ENCODE measurements around the gene ELFN1.

ELFN1 gene

DNA sequence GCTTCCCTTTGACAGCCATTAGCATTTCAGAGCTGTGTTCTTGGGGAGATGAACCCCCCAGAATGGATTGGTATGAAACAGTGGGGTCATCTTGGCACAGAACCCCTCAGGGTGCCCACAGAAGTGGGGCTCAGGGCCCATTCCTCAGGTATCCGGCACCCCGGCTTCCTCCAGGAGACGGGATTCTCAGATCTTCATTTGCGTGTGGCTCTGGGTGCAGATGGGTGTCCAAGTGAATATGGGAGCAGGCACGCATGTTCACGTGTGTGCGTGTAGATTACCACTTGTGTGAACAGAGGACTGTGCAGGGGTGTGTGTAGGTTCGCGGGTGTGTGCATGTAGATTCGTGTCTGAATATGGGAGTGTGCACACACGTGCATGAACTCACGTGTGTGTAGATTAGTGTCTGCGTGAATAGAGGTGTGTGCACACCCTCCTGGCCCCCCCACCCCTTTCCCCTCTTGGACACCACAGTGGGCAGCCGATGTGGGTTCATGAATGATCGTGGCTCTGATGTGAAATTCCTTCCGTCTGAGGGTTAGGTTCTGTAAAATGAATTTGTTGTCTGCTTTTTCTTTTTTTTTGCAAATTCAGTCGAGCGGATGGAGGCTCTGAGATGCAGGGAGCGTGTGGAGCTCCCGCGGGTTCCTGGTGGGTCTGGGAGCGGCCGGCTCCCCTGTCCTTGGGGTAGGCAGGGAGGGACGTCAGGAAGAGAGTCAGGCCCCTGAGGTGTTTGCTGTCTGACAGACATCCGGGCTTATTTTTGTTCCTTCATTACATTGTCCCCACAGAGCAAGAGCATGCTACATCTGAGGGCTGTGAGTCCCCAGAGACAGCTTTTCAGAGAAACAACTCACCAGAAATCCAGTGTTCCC lies 7.4 kb downstream of the ELFN1 start:
- DNase-seq: no peak

DNA sequence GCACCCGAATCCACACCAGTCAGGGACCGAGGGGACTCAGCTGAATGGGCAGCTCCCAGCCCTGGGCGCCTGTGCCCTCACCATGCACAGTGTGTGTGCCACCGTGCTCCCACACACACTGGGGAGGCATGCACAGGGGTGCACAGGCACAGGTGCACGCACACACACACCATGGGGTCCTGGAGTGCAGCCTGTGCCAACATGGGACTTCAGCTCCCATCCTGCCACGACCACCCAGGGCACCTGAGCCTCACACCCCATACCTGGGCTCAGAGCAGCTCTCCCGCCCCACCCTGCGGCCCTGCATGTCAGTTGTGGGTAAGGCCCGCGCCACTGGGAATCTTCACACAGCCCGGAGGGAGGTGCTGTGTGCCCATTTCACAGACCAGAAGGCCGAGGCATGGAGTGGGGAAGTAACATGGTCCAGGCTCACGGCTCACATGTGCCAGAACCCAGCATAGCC lies 8.0 kb downstream of the ELFN1 start:
- DNase-seq: no peak

DNA sequence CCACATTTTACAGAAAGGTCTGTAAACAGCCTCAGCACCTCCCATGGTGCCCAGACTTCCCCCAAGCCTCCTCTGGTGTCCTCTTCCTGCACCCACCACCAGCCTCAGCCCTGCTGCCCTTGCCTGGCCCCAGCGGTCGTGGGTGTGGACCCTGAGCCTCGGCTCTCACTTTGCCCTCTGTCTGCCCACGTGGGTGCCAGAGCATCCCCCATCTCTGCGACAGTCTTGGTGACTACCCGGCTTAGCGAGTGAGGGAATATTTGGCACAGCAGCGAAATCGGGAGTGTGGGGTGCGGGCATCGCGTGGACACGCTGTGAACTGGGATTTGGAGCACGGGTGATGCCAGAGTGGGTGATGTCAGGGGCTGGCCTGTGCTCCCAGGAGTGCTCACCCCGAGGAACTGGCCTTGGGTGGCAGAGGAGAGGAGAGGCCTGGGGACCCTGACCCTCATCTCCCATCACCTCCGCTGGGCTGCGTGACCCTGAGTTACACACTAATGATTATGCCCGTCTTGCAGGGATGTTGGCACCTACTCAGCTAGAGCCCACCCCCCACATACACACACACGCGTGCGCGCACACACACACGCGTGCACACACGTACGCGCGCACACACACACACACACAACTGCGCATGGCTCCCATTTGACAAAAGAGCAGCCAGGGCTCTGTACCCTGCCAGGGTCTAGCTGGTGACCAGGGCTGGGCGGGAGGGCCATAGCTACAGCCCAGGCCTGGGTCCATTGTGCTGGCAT lies 8.7 kb downstream of the ELFN1 start:
- no peak for DNase-seq

DNA sequence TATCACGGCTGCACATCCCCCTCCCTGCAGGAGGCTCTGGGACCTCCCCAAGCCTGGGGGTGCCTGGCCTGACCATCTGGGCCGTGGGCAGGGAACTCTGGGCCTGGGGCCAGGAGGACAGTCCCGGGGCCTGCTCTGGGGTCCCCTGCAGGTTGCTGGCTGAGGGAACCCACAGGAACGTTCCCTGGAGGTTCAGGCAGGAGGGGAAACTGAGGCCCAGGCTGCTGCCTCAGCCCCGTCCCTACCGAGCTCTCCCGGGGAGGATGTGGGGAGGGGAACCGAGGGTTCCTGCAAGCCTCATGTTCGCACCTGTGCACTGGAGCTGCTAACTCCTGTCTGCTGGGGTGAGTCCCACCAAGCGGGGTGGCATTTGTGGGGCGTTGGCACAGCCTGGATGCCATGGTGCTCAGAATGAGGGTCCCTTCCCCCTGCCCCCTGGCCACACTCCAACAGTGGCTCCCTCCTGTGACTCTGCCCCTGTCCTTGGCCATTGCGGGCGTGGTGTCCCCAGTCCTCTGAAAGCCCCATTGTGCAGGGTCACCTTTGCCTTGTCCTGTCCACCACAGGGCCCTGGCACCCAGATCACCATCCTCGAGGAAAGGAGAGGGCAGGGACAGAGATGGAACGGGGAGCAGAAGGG lies 9.4 kb downstream of the ELFN1 start:
- DNase-seq: no peak

DNA sequence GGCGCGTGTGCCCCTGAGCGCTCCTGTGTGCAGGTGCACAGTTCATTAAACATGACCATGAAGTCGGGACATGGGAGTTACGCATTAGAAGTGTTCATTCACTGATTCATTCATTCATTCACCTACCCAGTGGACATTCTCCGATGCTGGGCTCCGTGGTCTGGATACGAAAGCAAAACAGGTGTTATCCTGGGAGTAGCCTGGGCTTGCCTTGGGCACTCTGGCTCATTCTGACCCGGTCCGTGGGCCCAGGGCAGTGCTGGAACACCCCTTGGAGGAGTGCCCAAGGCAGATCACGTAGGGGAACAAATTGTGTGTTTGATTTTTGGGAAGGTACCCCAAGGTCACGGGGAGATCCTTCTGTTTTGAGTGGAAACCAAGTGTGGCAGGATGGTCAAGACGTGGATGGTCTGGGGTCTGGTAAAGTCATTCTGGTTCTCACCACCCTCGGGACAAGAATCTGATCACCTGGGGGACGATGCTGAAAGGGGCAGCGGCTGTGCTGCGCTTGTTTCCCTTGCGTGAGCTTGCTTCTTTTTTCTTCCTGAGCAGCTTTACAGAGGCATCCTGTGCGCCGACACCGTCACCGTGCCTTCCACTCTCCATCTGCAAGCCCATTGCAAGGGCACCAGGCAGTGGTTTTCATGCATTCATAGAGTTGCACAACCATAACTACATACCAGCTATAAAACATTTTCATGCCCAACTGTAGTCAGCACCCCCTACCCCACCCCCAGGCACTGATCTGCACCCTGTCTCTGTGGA lies 10.1 kb downstream of the ELFN1 start:
- no peak for DNase-seq

DNA sequence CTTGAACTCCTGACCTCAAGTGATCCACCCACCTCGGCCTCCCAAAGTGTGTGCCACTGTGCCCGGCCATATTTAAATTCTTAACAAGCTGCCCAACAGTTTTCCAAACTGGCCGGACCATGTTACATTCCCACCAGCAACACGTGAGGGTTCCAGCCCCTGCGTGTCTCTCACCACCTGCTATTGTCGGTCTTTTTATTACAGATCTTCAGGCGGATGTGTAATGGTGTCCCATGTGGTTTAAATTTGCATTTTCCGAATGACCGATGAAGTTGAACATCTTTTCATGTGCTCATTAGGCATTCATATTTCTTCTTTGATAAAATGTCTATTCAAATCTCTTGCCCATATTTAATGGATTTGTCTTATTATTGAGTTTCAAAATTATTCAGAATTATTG lies 11.5 kb downstream of the ELFN1 start:
- DNase-seq: no peak

DNA sequence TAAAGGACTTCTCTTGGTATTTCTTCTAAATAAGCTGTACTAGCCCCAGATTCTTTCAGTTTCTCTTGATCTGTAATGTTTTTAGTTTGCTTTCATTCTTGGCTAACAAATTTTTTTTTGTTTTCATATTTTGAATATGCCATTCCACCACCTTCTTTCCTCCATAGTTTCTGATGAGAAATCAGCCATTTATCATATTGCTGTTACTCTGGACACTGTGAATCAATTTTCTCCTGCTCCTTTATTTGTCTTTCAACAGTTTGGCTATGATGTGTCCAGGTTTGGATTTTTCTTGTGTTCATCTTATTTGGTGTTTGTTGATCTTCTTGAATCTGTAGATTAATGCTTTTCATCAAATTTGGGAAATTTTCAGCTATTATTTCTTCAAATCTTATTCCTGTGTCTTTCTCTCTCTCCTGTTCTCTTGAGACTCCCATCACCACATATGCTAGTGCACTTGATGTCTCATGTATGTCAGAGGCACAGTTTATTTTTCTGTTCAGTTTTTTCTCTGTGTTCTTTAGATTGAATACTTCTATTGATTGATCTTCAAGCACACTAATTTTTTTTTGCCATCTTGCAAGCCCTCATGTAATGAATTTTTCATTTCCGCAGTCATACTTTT lies 15.0 kb downstream of the ELFN1 start:
- DNase-seq: no peak

DNA sequence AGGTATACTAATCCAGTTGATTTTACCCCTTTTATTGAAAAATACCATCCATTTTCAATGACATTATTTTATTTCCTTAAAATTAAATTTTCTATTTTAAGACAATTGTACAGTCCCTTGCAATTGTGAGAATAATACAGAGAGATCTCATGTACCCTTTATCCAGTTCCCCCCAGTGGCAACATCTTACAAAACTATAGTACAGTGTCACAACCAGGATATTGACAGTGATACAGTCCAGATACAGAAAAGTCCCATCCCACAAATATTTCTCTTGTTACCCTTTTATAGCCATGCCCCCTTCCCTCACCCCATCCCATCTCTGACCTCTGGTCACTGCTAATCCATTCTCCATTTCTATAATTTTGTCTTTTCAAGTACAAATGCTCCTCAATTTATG lies 18.5 kb downstream of the ELFN1 start:
- DNase-seq: no peak

DNA sequence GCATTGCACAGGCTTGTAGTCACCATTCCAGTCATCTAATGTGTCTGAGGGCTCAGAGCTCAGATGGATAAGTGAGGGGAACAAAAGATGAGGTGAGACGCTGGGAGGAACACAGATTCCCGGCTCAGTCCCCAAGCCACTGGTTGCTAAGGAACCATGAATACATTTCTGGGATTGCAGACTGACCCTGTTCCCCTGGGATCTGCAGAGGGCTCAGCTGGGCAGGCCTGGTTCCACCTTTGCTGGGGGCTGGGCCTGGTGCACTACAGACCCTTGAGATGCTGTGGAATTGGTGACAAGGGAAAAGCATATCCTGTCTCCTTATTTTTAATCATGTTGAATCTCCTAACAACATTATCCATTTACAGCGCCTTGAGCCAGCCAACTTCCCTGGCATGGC lies 19.2 kb downstream of the ELFN1 start:
- no peak for DNase-seq

DNA sequence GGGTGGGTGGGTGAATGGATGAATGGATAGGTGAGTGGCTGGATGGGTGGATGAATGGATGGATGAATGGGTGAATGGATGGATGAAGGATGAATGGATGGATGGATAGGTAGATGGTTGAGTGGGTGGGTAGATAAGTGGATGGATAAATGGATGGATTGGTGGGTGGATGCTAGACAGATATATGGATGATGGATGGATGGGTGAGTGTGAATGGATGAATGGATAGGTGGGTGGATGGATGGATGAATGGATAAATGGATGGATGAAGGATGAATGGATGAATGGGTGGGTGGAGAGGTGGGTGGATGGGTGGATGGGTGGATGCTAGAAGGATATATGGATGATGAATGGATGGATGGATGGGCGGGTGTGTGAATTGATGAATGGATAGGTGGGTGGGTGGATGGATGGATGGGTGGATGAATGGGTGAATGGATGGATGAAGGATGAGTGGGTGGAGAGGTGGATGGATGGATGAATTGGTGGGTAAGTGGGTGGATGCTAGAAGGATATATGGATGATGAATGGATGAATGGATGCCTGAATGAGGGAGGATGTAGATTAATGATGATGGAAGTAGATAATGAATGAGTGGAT lies 20.4 kb downstream of the ELFN1 start:
- DNase-seq: no peak

DNA sequence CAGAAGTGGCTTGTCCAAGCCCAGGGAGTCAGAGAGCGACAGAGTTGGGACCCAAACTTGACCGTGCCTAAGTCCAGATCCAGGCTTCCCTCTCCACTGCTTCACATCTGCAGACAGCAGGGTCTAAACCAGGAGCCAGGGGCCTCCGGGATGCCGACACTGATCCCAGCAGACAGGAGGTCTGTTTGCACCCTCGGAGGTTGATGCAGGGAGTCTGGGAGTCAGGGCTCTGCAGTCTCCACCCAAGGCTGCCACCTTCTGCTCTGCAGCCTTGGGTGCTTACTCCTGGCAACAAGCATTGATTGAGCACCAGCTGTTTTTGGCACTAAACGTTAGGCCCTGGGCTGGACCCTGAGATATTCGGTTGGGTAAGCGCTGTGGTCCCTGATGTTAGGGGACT lies 21.0 kb downstream of the ELFN1 start:
- DNase-seq: no peak

DNA sequence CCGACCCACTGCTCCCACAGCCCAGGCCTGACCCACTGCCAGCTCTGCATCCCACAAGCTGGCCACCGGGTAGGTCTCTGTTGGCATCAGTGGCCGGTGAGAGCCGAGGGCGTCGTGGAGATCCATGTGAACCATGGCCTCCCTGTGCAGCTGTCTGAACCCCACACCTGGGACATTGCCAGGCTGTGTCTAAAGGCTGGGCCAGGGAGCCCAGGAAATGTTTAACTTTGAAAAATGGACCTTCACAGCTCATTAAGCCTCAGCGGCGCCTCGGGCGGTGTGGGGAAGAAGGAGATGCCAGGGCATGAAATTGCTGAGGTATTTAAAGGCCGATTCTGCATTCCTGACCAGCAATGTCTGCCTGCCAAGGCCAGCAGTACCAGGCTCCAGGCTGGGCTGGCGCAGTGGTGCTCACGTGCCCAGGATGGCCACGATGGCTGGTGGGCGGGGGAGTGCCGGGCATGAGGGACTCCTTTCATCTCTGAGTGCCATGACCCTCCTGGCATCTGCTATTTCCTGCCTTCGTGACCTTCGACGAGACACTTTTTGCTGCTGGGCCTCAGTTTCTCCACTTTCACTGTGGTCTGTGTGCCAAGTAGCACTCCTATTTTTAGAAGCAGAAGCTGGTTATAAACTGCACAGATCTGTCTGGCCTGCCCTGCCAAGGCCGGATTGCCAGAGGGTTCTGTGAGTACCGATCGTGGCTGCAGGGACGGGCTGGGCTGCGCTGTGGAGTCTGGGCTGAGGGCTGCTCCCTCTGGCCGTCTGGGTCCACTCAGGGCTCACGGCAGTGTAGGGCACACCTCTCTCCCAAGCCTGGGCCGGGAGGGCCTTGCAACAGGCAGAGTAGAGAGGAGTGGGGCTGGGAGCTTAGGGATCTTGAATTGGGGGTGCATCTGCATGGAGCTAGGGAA lies 21.8 kb downstream of the ELFN1 start:
- DNase-seq: no peak

DNA sequence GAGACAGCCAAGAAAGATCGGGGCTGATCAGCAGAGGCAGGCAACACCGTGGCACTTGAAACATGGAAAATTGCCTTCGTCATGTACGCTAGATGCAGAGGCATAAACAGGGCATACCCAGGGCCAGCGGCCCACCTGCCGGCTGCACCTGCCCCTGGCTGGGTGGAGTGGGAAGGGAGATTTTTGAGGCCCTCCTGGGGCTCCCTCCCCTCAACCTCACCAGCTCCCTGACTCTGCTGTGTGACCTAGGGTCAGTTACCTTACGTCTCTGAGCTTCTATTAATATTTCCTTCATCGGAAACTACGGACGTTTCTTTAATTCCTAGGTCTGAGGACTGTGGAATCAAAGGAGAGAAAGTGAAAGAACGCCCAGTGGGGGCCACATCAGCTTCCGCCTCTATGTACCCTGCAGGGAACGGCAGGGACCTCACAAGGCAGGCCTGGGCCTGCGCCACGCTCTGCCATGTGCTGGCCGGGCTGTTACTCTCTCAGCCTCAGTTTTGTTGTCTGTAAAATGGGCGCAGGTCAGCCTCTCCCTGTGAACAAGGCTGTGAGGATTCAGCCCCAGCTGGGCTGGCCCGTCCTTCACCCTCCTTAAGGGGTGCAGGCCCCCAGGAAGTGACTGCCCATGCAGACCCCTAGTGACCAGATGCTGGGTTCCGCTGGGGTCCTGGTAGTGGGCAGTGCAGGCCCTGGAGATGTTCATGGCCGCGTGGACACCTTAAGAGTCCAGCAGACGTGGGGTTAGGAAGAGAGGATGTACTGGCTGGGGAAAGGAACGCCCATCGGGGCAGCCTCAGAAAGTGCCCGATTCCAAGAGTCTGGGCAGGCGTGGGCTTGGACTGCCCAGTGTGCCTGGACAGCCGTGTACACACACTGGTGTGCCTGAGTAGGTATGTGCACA lies 22.7 kb downstream of the ELFN1 start:
- DNase-seq: no peak

DNA sequence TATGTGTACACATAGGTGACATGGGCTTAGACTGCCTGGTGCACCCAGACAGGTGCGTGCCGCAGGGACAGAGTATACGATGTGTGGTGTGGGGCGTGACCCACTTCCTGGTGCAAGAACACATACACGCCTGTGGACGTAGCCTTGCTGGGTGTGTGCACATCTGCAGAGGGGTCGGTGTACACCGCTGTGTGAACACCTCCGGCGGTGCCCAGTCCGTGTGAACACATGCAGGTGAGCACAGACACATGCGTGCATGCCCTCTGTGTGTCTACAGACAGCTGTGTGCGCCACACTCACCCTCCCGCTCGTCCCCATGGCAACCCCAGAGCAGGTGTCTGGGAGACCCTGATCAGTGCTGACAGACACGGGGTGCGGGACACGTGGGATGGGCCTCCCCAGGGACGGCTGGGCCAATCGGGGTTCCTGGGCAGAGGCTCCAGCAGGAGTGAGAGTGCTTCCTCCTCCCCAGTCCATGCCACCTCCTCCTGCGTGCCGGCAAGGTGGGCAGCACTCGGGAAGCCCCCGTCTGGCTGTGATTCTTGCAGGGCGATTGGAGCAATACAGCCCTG lies 23.4 kb downstream of the ELFN1 start:
- no peak for DNase-seq

DNA sequence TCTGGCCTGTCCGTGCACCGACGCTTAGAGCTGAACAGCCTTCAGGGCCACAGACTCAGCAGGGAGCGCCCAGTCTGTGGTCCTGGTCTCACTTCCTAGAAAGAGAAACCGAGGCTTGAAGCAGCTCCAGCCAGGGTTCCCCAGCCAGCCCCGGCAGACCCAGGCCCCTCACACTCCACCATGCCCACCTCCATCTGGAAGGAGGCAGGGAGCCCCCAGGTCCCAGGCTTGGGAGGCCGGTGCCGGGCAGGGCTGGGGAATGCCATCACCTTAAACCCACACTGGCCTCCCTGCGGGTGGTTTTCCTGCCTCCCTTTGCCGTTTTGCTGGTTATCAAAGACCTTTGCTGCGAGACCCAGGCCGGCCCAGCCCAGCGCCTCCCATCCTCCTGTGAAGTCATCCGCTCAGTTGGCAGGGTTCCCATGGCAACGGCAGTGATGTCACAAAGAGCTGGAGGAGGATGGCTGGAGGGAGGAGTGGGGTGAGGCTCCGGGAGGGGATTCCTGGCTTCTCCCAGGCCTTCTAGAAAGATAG lies 24.0 kb downstream of the ELFN1 start:
- no peak for DNase-seq

DNA sequence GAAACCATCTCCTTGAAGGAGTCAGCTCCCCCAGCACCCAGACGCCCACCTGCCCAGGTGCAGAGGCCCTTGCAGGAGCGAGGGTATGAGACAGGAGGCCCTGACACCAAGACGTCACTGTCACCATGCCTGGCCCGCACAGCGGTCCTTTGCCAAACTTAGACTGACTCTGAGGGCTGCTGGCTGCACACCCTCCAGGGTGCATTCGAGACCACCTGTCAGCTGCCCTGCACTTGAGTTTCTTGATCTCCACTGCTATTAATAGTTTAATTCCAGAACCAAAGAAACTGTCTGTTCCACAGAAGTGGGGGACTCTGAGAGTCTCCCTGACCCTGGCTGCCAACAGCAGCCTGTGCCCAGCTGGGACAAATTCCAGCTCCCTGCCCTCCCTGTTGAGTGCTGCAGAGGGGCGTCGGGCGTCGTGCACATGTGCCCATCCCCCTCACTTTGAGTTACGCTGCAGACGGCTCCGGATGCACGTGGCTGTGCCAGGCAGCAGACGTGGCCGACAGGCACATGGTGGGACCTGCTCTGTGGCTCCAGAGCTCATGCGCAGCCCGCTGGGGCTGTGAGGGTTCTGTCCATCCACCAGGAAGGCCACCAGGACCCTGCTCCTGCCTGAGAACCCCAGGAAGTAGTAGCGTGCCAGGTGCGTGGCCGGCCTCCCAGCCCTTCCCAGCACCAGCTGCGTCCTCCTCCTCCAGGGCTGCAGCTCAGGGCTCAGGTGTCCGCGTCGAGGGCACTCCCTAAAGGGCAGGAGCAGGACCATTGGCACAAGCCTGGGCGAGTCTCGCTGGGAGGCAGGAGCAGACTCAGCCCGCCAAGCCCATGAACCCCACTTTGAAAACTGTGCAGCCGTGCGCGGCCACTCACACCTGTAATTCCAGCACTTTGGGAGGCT lies 24.8 kb downstream of the ELFN1 start:
- DNase-seq: no peak

DNA sequence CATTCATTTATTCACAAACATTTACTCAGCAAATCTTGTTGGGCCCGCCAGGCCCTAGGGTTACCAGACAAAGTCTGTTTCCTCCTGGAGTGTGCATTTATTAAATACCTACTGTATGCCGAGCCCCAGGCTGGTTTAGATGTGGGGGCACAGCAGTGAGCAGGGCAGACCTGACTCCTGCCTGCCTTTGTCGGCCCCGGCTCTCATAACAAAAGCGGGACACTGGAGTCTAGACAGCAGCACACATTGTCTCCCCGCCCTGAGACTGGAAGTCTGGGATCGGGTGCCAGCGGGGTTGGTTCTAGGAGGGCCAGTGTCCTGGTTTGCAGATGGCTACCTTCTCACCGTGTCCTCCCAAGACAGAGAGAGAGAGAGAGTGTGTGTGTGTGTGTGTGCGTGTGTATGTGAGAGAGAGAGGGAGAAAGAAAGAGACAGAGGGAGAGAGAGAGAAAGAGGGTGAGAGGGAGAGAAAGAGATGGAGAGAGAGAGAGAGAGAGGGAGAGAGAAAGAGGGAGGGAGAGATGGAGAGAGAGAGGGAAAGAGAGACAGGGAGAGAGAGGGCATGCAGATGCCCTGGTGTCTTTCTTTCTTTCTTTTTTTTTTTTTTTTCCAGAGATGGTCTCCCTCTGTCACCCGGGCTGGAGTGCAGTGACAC lies 25.9 kb downstream of the ELFN1 start:
- DNase-seq: no peak
